HG02973 (cell line): ENCODE measurements around the gene ASPDH.
A peak's percentile ranks its signal among the peaks of the same experiment; 100 is the strongest.
"Not testable (repeated sequence)": the region's sequence is repeated elsewhere in the genome, so short reads cannot be mapped to it uniquely, and the experiment has no call there.

Experiments used
- ATAC-seq: cut with Tn5 transposase; IDR thresholded peaks from one replicate; pipeline ENCODE4 v1.9.1; 2021; ENCODE audit warnings: moderate library complexity; ENCODE audit not compliant: unreplicated experiment

ASPDH gene

GRCh38 chr19:50480281-50481111 lies 33.2 kb downstream of the ASPDH start:
- no peak for ATAC-seq

GRCh38 chr19:50479761-50480251 lies 33.9 kb downstream of the ASPDH start:
- no peak for ATAC-seq

GRCh38 chr19:50478901-50479715 lies 34.6 kb downstream of the ASPDH start:
- no peak for ATAC-seq

- ATAC-seq, result no peak
Measured at GRCh38 chr19:50477751-50478515, 35.8 kb downstream of the ASPDH start.

GRCh38 chr19:50476907-50477238 lies 36.8 kb downstream of the ASPDH start:
- ATAC-seq, result no peak

GRCh38 chr19:50476224-50476906 lies 37.3 kb downstream of the ASPDH start, which contains the start of the genes EMC10 and GARIN5A:
Gene EMC10 (plus strand): TSS chr19:50476507. CDS start chr19:50476545, 38 bp downstream.
Gene GARIN5A (minus strand): TSS chr19:50476848. CDS start chr19:50476388, 460 bp downstream.
- ATAC-seq, result peak; percentile 59

- ATAC-seq, result no peak
Measured at GRCh38 chr19:50475736-50476223, 37.9 kb downstream of the ASPDH start.

- ATAC-seq, result no peak
Measured at GRCh38 chr19:50475101-50475568, 38.6 kb downstream of the ASPDH start.

GRCh38 chr19:50473336-50473735 lies 40.4 kb downstream of the ASPDH start:
- ATAC-seq, result not testable (repeated sequence)

- ATAC-seq, result no peak
Measured at GRCh38 chr19:50468818-50469217, 44.9 kb downstream of the ASPDH start.

- no peak for ATAC-seq
Measured at GRCh38 chr19:50467566-50467965, 46.1 kb downstream of the ASPDH start.

GRCh38 chr19:50466706-50467039 lies 47.0 kb downstream of the ASPDH start:
- ATAC-seq, result no peak

- ATAC-seq, result no peak
Measured at GRCh38 chr19:50465986-50466705, 47.6 kb downstream of the ASPDH start.

GRCh38 chr19:50465000-50465399 lies 48.7 kb downstream of the ASPDH start:
- ATAC-seq, result no peak

GRCh38 chr19:50464348-50464747 lies 49.4 kb downstream of the ASPDH start:
- ATAC-seq, result no peak

- ATAC-seq, result no peak
Measured at GRCh38 chr19:50462970-50463369, 50.7 kb downstream of the ASPDH start.
